Caco-2 (cell line): ENCODE measurements around the gene SMIM33. TPM values are rescaled to one million over a fixed set of nuclear protein-coding genes. Genes with fewer than 3 reads are reported as not detected.

Source experiments
- BruUV-seq: library from RNA; stranded (reverse); fragments of 400-500 nt; replicated peaks from 2 replicates; lab custom pipeline; 2021; lab: Mats Ljungman, UMichigan
- CTCF ChIA-PET: fragments of 300-600 bp; sonication (Branson Sonifier 250); formaldehyde crosslinking; loops from one replicate; lab custom pipeline; 2022; ENCODE audit warnings: antibody characterized with exemption; lab: Charles Lee
- POLR2A ChIA-PET: fragments of 300-600 bp; sonication (Branson Sonifier 250); formaldehyde crosslinking; loops from one replicate; lab custom pipeline; 2022; ENCODE audit warnings: antibody characterized with exemption; lab: Charles Lee
- DNase-seq, 2 experiments: peaks; one replicate each; pipeline versions ENCODE4 v3.0.0 to v3.0.0-alpha.2; 2020 to 2022
- H3K27me3 ChIP-seq: replicated peaks from 2 replicates; pipeline ENCODE4 v1.6.0; 2011; ENCODE audit warnings: low read length; ENCODE audit not compliant: control insufficient read depth, insufficient read depth
- H3K36me3 ChIP-seq: 2 replicates; pipeline ENCODE4 v1.5.1; 2011; ENCODE audit warnings: low read length; ENCODE audit not compliant: control insufficient read depth, insufficient read depth
- H3K4me1 ChIP-seq: fragments of 250-450 bp; sonication (Bioruptor Pico); 2 replicates; pipeline ENCODE4 v1.5.1; 2020; ENCODE audit warnings: mild to moderate bottlenecking
- H3K4me3 ChIP-seq: 2 replicates; pipeline ENCODE4 v1.5.1; 2011; ENCODE audit warnings: low read depth, mild to moderate bottlenecking, control low read depth, low read length
- H3K9me3 ChIP-seq: fragments of 250-450 bp; sonication (Bioruptor Pico); 2 replicates; pipeline ENCODE4 v1.5.1; 2020; ENCODE audit warnings: mild to moderate bottlenecking, moderate library complexity
- H3K27ac Mint-ChIP-seq: one replicate; pipeline ENCODE4 v1.8.0; 2022; ENCODE audit warnings: mixed read lengths; ENCODE audit not compliant: unreplicated experiment
- H3K27me3 Mint-ChIP-seq: one replicate; pipeline ENCODE4 v1.8.0; 2022; ENCODE audit warnings: mixed read lengths; ENCODE audit not compliant: insufficient read depth, unreplicated experiment
- H3K36me3 Mint-ChIP-seq: one replicate; pipeline ENCODE4 v1.8.0; 2022; ENCODE audit warnings: mild to moderate bottlenecking, mixed read lengths; ENCODE audit not compliant: insufficient read depth, unreplicated experiment
- H3K4me1 Mint-ChIP-seq: one replicate; pipeline ENCODE4 v1.8.0; 2022; ENCODE audit warnings: low read depth, mixed read lengths; ENCODE audit not compliant: unreplicated experiment
- H3K4me3 Mint-ChIP-seq: one replicate; pipeline ENCODE4 v1.8.0; 2022; ENCODE audit warnings: mild to moderate bottlenecking, moderate library complexity, mixed read lengths; ENCODE audit not compliant: unreplicated experiment
- H3K9me3 Mint-ChIP-seq: one replicate; pipeline ENCODE4 v1.8.0; 2022; ENCODE audit warnings: mixed read lengths; ENCODE audit not compliant: unreplicated experiment
- CTCF ChIP-seq, 2 experiments: fragments of 200-600 bp in 1 of 2; IDR thresholded peaks; 1 replicate in 1 of 2; 2 replicates in 1 of 2; pipeline versions ENCODE4 v1.5.1 to v1.8.0; 2011 to 2022; ENCODE audit warnings: antibody characterized with exemption in 1 of 2, control low read depth in 1 of 2, inconsistent platforms in 1 of 2, low read depth in 1 of 2, low read length in 1 of 2, mild to moderate bottlenecking in 1 of 2, moderate library complexity in 1 of 2; ENCODE audit not compliant: insufficient read depth in 1 of 2, severe bottlenecking in 1 of 2, unreplicated experiment in 1 of 2
- intact Hi-C: fragments of 100-400 bp; cut with micrococcal nuclease; formaldehyde crosslinking; loops from one replicate; pipeline ENCODE4 v1.10.0; 2022; ENCODE audit not compliant: unreplicated experiment
- total RNA-seq: library from RNA; stranded (reverse); gene quantifications from 2 replicates; pipeline ENCODE4 v1.2.3, GENCODE V29; 2022

SMIM33 gene
- total RNA-seq, 1 experiment from 2014 or later, result not detected

DNA sequence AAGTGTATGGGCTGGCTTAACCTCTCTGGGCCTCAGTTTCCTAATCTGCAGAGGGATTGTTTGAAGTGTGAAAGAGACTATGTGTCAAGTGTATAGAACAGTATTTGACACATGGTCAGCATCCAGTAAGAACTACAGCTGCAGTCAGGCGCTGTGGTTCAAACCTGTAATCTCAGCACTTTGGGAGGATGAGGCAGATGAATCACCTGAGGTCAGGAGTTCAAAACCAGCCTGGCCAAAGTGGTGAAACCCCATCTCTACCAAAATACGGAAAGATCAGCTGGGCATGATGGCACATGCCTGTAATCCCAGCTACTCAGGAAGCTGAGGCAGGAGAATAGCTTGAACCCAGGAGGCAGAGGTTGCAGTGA is 43.7 kb downstream of the SMIM33 start:
- ChIA-PET CTCF (interaction anchor here (0.7 to 2.1 kb wide), 2 partner anchors 44 to 94 kb away, joined by 7 to 36 read pairs; partner anchors contain the start of gene SMIM33), POLR2A (no interaction called here)
- BruUV-seq, result no TSS peak
- Mint-ChIP-seq H3K27me3 (no peaks in the 10 kb centered on the region), H3K36me3 (peaks cover 6% of the 10 kb centered on the region), H3K4me1 (peaks cover 17% of the 10 kb centered on the region), H3K4me3 (no peak overlapping the region), H3K9me3 (no peaks in the 10 kb centered on the region), H3K27ac (no peak overlapping the region)
- Histone ChIP-seq H3K27me3 (no peaks in the 10 kb centered on the region), H3K4me3 (no peak overlapping the region), H3K36me3 (no peaks in the 10 kb centered on the region), H3K4me1 (peaks cover 11% of the 10 kb centered on the region), H3K9me3 (no peaks in the 10 kb centered on the region)
- no peak for DNase-seq
- intact Hi-C loops, result loop anchor here (5.0 kb wide), 1 partner anchor 37 kb away; no protein-coding TSS in a partner anchor
- TF ChIP-seq CTCF (IDR thresholded peaks at IDR 0.05; ENCODE audit: insufficient read depth in 1 of 2, low read depth in 1 of 2, low read length in 1 of 2, severe bottlenecking in 1 of 2, unreplicated experiment in 1 of 2), result no peak

GRCh38 chr5:139517683-139518564 is 47.1 kb downstream of the SMIM33 start:
- POLR2A ChIA-PET, result interaction anchor here (1.0 kb wide), 1 partner anchor 43 kb away, joined by 3 read pairs; the partner anchor contains the start of gene UBE2D2

More at GRCh38 chr5:139517683-139518564, 47.1 kb downstream of the SMIM33 start:
- CTCF ChIA-PET, result interaction anchor here (0.5 to 1.1 kb wide), 3 partner anchors 96 to 515 kb away, joined by 3 to 8 read pairs (median 3); no protein-coding TSS in a partner anchor
- Mint-ChIP-seq H3K4me3 (peak overlapping the region; percentile 79), H3K4me1 (peaks cover 10% of the 10 kb centered on the region), H3K9me3 (no peaks in the 10 kb centered on the region), H3K27me3 (no peaks in the 10 kb centered on the region), H3K27ac (peak overlapping the region; percentile 82), H3K36me3 (peaks cover 6% of the 10 kb centered on the region)
- Histone ChIP-seq H3K4me3 (peak overlapping the region; percentile 52), H3K27me3 (no peaks in the 10 kb centered on the region), H3K9me3 (no peaks in the 10 kb centered on the region), H3K4me1 (peaks cover 4% of the 10 kb centered on the region; the same call in 1 of the 2 replicates), H3K36me3 (no peaks in the 10 kb centered on the region)
- TF ChIP-seq CTCF (IDR thresholded peaks at IDR 0.05; ENCODE audit: insufficient read depth in 1 of 2, low read depth in 1 of 2, low read length in 1 of 2, severe bottlenecking in 1 of 2, unreplicated experiment in 1 of 2), result peak; percentile 89 to 96
- DNase-seq, result peak; percentile 86 to 95
- TSS peak; percentile 94 for BruUV-seq
- intact Hi-C loops, result loop anchor here (1.0 kb wide), 3 partner anchors 43 to 96 kb away; partner anchors contain the start of genes DNAJC18 and UBE2D2

Other genes with a start within 250 kb of the SMIM33 start
- gene MATR3, start 177.3 kb upstream of the SMIM33 start, total RNA-seq, result 194 and 200 TPM in 2 replicates
- gene PAIP2, start 129.2 kb upstream of the SMIM33 start, total RNA-seq, result 73.6 and 83.6 TPM in 2 replicates
- 20.4 and 24.0 TPM in 2 replicates for gene SLC23A1, start 87.7 kb upstream of the SMIM33 start, total RNA-seq
- gene MZB1, start 81.1 kb upstream of the SMIM33 start, total RNA-seq, result not detected in 2 replicates
- 2.7 and 2.9 TPM in 2 replicates for gene PROB1, start 75.9 kb upstream of the SMIM33 start, total RNA-seq
- gene SPATA24, start 66.9 kb upstream of the SMIM33 start, total RNA-seq, result 10.1 and 10.2 TPM in 2 replicates
- 12.5 and 14.1 TPM in 2 replicates for gene DNAJC18, start 31.5 kb upstream of the SMIM33 start, total RNA-seq
- not detected in 2 replicates for gene ECSCR, start 8.3 kb upstream of the SMIM33 start, total RNA-seq
- gene STING1, start 11.8 kb downstream of the SMIM33 start, total RNA-seq, result not detected in 2 replicates
- 192 and 193 TPM in 2 replicates for gene UBE2D2, start 90.3 kb downstream of the SMIM33 start, total RNA-seq
- gene CXXC5, start 177.3 kb downstream of the SMIM33 start, total RNA-seq, result 79.5 and 92.3 TPM in 2 replicates